GM12878 (cell line): Measurements from ENCODE around the gene CADPS. TPM values are rescaled to one million over a fixed set of nuclear protein-coding genes. Genes with fewer than 3 reads are reported as not detected.

ENCODE experiments used
- ATAC-seq: fragments of 200-7000 bp; cut with Tn5 transposase; 3 replicates; pipeline ENCODE4 v1.9.1; 2020; ENCODE audit warnings: mild to moderate bottlenecking, moderate library complexity
- BruUV-seq: library from RNA; stranded (reverse); fragments of 400-500 nt; replicated peaks from 2 replicates; lab custom pipeline; 2021; lab: Mats Ljungman, UMichigan
- CTCF ChIA-PET: fragments of 300-600 bp; sonication (Branson Sonifier 250); formaldehyde crosslinking; extraction: SDS; loops from one replicate; lab custom pipeline; 2021; ENCODE audit warnings: inconsistent platforms; lab: Yijun Ruan, JAX
- POLR2A ChIA-PET: fragments of 350-600 bp; formaldehyde crosslinking; extraction: SDS; loops from one replicate; lab custom pipeline; 2021; ENCODE audit warnings: inconsistent platforms; lab: Charles Lee
- RAD21 ChIA-PET: fragments of 300-600 bp; sonication (Branson Sonifier 250); formaldehyde crosslinking; loops from one replicate; lab custom pipeline; 2023; ENCODE audit warnings: antibody characterized with exemption; ENCODE audit not compliant: unreplicated experiment; lab: Charles Lee
- SMC1A ChIA-PET: fragments of 300-600 bp; sonication (Branson Sonifier 250); formaldehyde crosslinking; loops from one replicate; lab custom pipeline; 2023; ENCODE audit not compliant: unreplicated experiment, uncharacterized antibody; lab: Charles Lee
- DNase-seq: peaks from one replicate; pipeline ENCODE4 v3.0.0-alpha.2; 2011; ENCODE audit warnings: low read depth, low spot score
- FAIRE-seq: peaks from 3 replicates; lab custom pipeline; 2011; peaks lifted over from hg19 to GRCh38; lab: Jason Lieb, UNC
- H2AFZ ChIP-seq: 2 replicates; pipeline ENCODE4 v1.6.0; 2011; ENCODE audit warnings: low read depth, low read length, control low read depth; ENCODE audit not compliant: control insufficient read depth
- H3K27ac ChIP-seq: 2 replicates; pipeline ENCODE4 v1.5.1; 2011; ENCODE audit warnings: control low read depth; ENCODE audit not compliant: control insufficient read depth, insufficient read depth
- H3K27me3 ChIP-seq, 2 experiments: replicated peaks in 1 of 2; 2 replicates each; pipeline versions ENCODE4 v1.6.0 to v1.6.1; 2011; ENCODE audit warnings: low read length in 1 of 2; ENCODE audit not compliant: control insufficient read depth in 2 of 2, insufficient read depth in 2 of 2
- H3K36me3 ChIP-seq, 2 experiments: 2 replicates each; pipeline ENCODE4 v1.5.1; 2011; ENCODE audit warnings: low read length in 1 of 2; ENCODE audit not compliant: control insufficient read depth in 2 of 2, insufficient read depth in 2 of 2
- H3K4me1 ChIP-seq: 2 replicates; pipeline ENCODE4 v1.6.1; 2011; ENCODE audit warnings: mild to moderate bottlenecking, low read length, moderate library complexity, mixed read lengths; ENCODE audit not compliant: control insufficient read depth, insufficient read depth
- H3K4me2 ChIP-seq: 2 replicates; pipeline ENCODE4 v1.6.0; 2011; ENCODE audit warnings: control low read depth; ENCODE audit not compliant: control insufficient read depth, insufficient read depth
- H3K4me3 ChIP-seq: fragments of 200-600 bp; sonication (generic); 2 replicates; pipeline ENCODE4 v1.5.1; 2016
- H3K79me2 ChIP-seq: 2 replicates; pipeline ENCODE4 v1.6.0; 2011; ENCODE audit warnings: low read length; ENCODE audit not compliant: control insufficient read depth, insufficient read depth
- H3K9ac ChIP-seq: 2 replicates; pipeline ENCODE4 v1.8.0; 2011; ENCODE audit warnings: low read length, control low read depth, mixed read lengths; ENCODE audit not compliant: control insufficient read depth, insufficient read depth
- H3K9me3 ChIP-seq: replicated peaks from 3 replicates; pipeline ENCODE4 v1.5.1; 2011; ENCODE audit warnings: mild to moderate bottlenecking, low read length; ENCODE audit not compliant: control insufficient read depth, insufficient read depth
- H4K20me1 ChIP-seq: 2 replicates; pipeline ENCODE4 v1.6.0; 2011; ENCODE audit not compliant: control insufficient read depth, insufficient read depth
- MEF2B ChIP-seq: fragments of 450-650 bp; IDR thresholded peaks from 2 replicates; pipeline ENCODE4 v1.6.1; 2018; ENCODE audit warnings: mild to moderate bottlenecking, moderate library complexity; ENCODE audit not compliant: partially characterized antibody, poor library complexity, severe bottlenecking
- SUZ12 ChIP-seq: fragments of 200-600 bp; sonication (generic); IDR thresholded peaks from one replicate; pipeline ENCODE4 v1.6.1; 2018; ENCODE audit warnings: antibody characterized with exemption, mild to moderate bottlenecking; ENCODE audit not compliant: unreplicated experiment
- WGBS: methylation state at CpG from one replicate; pipeline ENCODE4 v1.1.6; 2016; ENCODE audit warnings: low lambda C conversion rate; ENCODE audit not compliant: insufficient replicate concordance, insufficient coverage; ENCODE audit errors: missing lambda C conversion rate; 5-methylcytosine and 5-hydroxymethylcytosine counted together
- in situ Hi-C: fragments of 300-500 bp; cut with MboI; formaldehyde crosslinking; loops from 9 replicates; pipeline ENCODE4 v1.14.3; 2018; ENCODE audit warnings: mixed read lengths
- intact Hi-C: fragments of 100-400 bp; cut with micrococcal nuclease; formaldehyde crosslinking; loops from one replicate; pipeline ENCODE4 v1.14.2; 2022; ENCODE audit not compliant: unreplicated experiment
- polyA plus RNA-seq, 11 experiments: library from polyadenylated mRNA; depleted of rRNA in 4 of 11; unstranded in 6 of 11; stranded (reverse) in 5 of 11; fragments of >200 nt; fragmentation: Nextera tagmentation in 4 of 11; fragmentation: Illumina TruSeq in 1 of 11; extraction: Ambion mirVana in 4 of 11; extraction: Trizol in 1 of 11; gene quantifications; 1 replicate in 1 of 11; 2 replicates in 10 of 11; pipeline versions ENCODE4 v1.2.1 to v1.2.3, GENCODE V29; 2011 to 2016; ENCODE audit warnings: inconsistent platforms in 2 of 11, missing spikeins in 2 of 11, low read depth in 1 of 11
- total RNA-seq, 4 experiments: library from RNA; depleted of rRNA in 3 of 4; stranded (reverse); fragments of >200 nt in 3 of 4; fragmentation: Illumina TruSeq in 1 of 4; extraction: Trizol in 1 of 4; gene quantifications; 2 replicates each; pipeline versions ENCODE4 v1.2.1 to v1.2.3, GENCODE V29; 2013 to 2021
- TF ChIP-seq, protein P1 (sequence below): IDR thresholded peaks from 2 replicates; pipeline ENCODE4 v1.6.1; 2011; ENCODE audit warnings: mild to moderate bottlenecking, low read depth, low read length, moderate library complexity; ENCODE audit not compliant: insufficient replicate concordance
- TF ChIP-seq, protein P2 (sequence below), 3 experiments: IDR thresholded peaks in 2 of 3; conservative IDR thresholded peaks in 1 of 3; 2 replicates each; pipeline ENCODE4 v1.5.1; 2011; ENCODE audit warnings: low read depth in 3 of 3, low read length in 3 of 3, mild to moderate bottlenecking in 3 of 3, control low read depth in 2 of 3, moderate library complexity in 2 of 3, inconsistent platforms in 1 of 3, mixed read lengths in 1 of 3; ENCODE audit not compliant: control insufficient read depth in 2 of 3, insufficient read depth in 1 of 3; ENCODE audit errors: extremely low read depth in 1 of 3

The CADPS gene
- total and polyA plus RNA-seq, 10 of the 15 experiments (the other 5 are each of a cell fraction or from before 2014, with no cell fraction given) = 0.20 TPM; not detected in 9

DNA sequence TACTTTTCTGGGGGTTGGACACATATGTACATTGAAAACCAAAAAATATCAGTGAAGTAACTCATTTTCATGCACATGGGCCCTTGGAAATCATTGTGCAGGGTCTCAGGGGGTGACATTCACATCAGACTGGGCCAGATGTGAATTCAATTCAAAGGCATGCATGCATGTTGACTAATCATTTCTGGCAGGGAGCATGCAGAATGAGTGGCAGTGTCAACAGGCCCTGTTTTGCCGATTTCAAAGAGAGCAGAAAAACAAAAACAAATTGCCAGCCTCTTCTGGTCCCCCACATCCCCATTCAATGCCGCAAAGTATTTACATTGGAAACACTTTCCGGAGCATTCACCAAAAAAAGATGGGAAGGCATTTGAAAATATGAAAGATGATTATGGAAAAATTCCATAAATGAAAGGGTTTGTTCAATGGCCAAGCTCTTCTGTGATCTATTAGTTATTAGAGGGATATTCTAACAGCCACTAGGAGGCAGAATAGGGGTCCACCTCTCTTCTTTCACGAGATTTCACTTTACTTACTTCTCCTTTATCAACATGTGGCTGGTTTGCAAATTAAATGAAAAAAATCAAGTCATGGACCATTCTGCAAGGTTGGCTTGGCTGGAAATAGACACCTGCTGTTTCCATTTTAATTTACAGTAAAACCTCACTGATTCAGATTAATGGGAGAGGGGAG is 382.0 kb downstream of the CADPS start:
- no peak for DNase-seq
- CTCF ChIA-PET = interaction anchor here (0.6 to 0.7 kb wide), 3 partner anchors 13 to 161 kb away, joined by 3 to 4 read pairs (median 3); no protein-coding TSS in a partner anchor
- H2AFZ ChIP-seq = no peak overlapping the region
- in situ Hi-C loops (no loop called here), intact Hi-C loops (no loop called here)
- no peak for ATAC-seq
- no peak overlapping the region for H3K4me3 ChIP-seq
- 25% methylated on average over 4 of the region's 4 CpGs for WGBS
- H3K27ac ChIP-seq = no peak overlapping the region
- no peaks in the 10 kb centered on the region for H3K9me3 ChIP-seq
- no peaks in the 10 kb centered on the region for H3K36me3 ChIP-seq
- no peak overlapping the region for H3K4me2 ChIP-seq
- no TSS peak for BruUV-seq
- no peaks in the 10 kb centered on the region for H3K27me3 ChIP-seq
- no peaks in the 10 kb centered on the region for H4K20me1 ChIP-seq
- H3K79me2 ChIP-seq = no peaks in the 10 kb centered on the region
- RAD21 ChIA-PET = no interaction called here
- no peak for FAIRE-seq
- H3K9ac ChIP-seq = no peak overlapping the region
- no peaks in the 10 kb centered on the region for H3K4me1 ChIP-seq
- SMC1A ChIA-PET = no interaction called here
- POLR2A ChIA-PET = no interaction called here
- TF ChIP-seq, protein P1, sequence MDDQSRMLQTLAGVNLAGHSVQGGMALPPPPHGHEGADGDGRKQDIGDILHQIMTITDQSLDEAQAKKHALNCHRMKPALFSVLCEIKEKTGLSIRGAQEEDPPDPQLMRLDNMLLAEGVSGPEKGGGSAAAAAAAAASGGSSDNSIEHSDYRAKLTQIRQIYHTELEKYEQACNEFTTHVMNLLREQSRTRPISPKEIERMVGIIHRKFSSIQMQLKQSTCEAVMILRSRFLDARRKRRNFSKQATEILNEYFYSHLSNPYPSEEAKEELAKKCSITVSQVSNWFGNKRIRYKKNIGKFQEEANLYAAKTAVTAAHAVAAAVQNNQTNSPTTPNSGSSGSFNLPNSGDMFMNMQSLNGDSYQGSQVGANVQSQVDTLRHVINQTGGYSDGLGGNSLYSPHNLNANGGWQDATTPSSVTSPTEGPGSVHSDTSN = no peak
- no peak for TF ChIP-seq MEF2B
- no peak for TF ChIP-seq SUZ12
- TF ChIP-seq, protein P2, sequence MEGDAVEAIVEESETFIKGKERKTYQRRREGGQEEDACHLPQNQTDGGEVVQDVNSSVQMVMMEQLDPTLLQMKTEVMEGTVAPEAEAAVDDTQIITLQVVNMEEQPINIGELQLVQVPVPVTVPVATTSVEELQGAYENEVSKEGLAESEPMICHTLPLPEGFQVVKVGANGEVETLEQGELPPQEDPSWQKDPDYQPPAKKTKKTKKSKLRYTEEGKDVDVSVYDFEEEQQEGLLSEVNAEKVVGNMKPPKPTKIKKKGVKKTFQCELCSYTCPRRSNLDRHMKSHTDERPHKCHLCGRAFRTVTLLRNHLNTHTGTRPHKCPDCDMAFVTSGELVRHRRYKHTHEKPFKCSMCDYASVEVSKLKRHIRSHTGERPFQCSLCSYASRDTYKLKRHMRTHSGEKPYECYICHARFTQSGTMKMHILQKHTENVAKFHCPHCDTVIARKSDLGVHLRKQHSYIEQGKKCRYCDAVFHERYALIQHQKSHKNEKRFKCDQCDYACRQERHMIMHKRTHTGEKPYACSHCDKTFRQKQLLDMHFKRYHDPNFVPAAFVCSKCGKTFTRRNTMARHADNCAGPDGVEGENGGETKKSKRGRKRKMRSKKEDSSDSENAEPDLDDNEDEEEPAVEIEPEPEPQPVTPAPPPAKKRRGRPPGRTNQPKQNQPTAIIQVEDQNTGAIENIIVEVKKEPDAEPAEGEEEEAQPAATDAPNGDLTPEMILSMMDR (IDR thresholded peaks at IDR 0.05 in 2 of 3, conservative IDR thresholded peaks at IDR 0.05 in 1 of 3; ENCODE audit: control insufficient read depth in 2 of 3, extremely low read depth in 1 of 3, insufficient read depth in 1 of 3, low read depth in 3 of 3, low read length in 3 of 3) = peak; percentile 9 to 31 (median 25); a peak in 3 of 6 replicates
